IPS-20b (cell line): ENCODE data around the gene GULP1.
"Not testable (repeated sequence)": the region's sequence is repeated elsewhere in the genome, so short reads cannot be mapped to it uniquely, and the experiment has no call there.

Experiments
- H3K27ac ChIP-seq: one replicate; pipeline ENCODE4 v1.5.1; 2013; ENCODE audit warnings: low read length
- H3K27me3 ChIP-seq: 2 replicates; pipeline ENCODE4 v1.6.1; 2013; ENCODE audit warnings: mild to moderate bottlenecking, low read length, inconsistent platforms; ENCODE audit not compliant: insufficient read depth
- H3K36me3 ChIP-seq: 2 replicates; pipeline ENCODE4 v1.6.1; 2013; ENCODE audit warnings: low read depth, mild to moderate bottlenecking, inconsistent platforms, low read length, moderate library complexity; ENCODE audit not compliant: insufficient read depth
- H3K4me1 ChIP-seq: 2 replicates; pipeline ENCODE4 v1.6.1; 2013; ENCODE audit warnings: mild to moderate bottlenecking, control low read depth, inconsistent platforms, low read length, moderate library complexity; ENCODE audit not compliant: insufficient read depth
- H3K4me3 ChIP-seq: 2 replicates; pipeline ENCODE4 v1.5.1; 2013; ENCODE audit warnings: mild to moderate bottlenecking, low read length, inconsistent platforms
- H3K9ac ChIP-seq: 2 replicates; pipeline ENCODE4 v1.6.1; 2013; ENCODE audit warnings: low read depth, mild to moderate bottlenecking, inconsistent platforms, low read length, moderate library complexity
- H3K9me3 ChIP-seq: 2 replicates; pipeline ENCODE4 v1.6.1; 2013; ENCODE audit warnings: mild to moderate bottlenecking, low read depth, low read length, inconsistent platforms; ENCODE audit not compliant: insufficient read depth

The GULP1 gene

DNA sequence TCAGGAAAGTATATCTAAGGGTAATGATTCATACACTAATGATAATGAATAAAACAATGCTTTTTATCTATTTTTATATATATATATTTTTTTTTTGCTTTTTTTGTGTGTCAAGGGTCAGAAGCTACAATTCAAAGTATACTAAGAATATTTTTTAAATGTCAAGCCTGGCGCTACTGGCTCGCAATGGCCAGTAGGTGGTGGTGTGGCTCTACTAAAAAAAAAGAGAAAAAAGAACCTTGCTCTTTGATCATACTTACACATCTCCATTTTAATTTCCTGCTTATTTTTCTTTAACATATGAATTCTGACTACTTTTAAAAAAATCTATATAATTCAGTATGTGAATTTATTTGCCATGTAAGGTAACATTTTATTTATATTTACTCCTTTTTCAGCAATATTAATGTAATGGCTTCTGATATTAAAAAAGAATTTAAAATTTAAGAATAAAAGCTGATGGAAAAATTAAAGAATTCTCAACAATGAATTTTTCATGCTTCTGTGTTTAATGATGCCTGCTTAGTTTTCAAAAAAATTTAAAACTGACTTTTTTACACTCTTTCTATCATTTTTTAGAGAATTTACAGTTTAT, 232.9 kb downstream of the GULP1 start:
- Histone ChIP-seq H3K36me3 (peaks cover 15% of the 10 kb centered on the region), H3K27me3 (no peaks in the 10 kb centered on the region), H3K27ac (no peak overlapping the region), H3K9ac (no peak overlapping the region), H3K4me1 (no peaks in the 10 kb centered on the region), H3K9me3 (no peaks in the 10 kb centered on the region; the same call in 1 of the 2 replicates), H3K4me3 (no peak overlapping the region)

DNA sequence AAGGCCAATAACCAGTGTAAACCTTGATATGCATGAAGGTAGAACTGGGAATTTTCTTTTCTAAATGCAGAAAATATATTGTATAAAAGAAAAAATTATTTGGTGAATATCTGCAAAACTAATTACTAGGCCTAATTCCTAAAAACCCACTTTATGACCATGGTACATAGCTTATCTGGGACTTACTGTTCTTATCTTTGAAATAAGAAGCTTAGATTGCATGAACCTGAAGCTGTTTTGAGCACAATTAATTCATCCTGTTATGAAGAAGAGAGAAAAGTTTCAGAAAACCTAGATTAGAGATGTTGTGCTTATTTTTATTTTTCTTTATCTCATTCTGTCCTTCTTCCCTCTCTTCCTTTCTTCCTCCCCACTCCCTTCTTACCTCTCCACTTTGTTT, 235.0 kb downstream of the GULP1 start:
- Histone ChIP-seq H3K36me3 (peaks cover 21% of the 10 kb centered on the region), H3K27me3 (no peaks in the 10 kb centered on the region), H3K9me3 (no peaks in the 10 kb centered on the region; the same call in 1 of the 2 replicates), H3K4me1 (no peaks in the 10 kb centered on the region), H3K9ac (no peak overlapping the region), H3K4me3 (no peak overlapping the region), H3K27ac (no peak overlapping the region)

DNA sequence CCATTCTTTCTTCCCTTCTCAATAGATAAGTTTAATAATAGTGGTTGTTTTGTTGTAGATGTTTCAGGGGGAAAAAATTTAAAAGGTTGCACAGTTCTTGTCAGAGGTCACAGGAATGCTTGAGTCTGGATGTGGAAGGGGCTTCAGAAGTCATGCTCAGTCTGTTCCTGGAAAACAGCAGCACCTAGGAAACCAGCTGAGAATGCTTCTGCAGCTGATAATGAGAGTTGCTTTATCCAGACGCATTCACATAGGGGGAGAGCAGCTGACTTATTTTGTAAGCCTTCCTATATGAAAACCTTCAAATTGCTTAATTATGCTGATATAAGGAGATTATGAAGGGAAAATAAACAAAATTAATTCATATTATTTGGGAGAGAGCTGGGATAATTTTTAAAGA, 235.5 kb downstream of the GULP1 start:
- H3K27me3 ChIP-seq: no peaks in the 10 kb centered on the region
- H3K9ac ChIP-seq: no peak overlapping the region
- H3K27ac ChIP-seq: no peak overlapping the region
- no peaks in the 10 kb centered on the region for H3K4me1 ChIP-seq
- H3K4me3 ChIP-seq: no peak overlapping the region
- peaks cover 21% of the 10 kb centered on the region for H3K36me3 ChIP-seq
- H3K9me3 ChIP-seq: no peaks in the 10 kb centered on the region; the same call in 1 of the 2 replicates

DNA sequence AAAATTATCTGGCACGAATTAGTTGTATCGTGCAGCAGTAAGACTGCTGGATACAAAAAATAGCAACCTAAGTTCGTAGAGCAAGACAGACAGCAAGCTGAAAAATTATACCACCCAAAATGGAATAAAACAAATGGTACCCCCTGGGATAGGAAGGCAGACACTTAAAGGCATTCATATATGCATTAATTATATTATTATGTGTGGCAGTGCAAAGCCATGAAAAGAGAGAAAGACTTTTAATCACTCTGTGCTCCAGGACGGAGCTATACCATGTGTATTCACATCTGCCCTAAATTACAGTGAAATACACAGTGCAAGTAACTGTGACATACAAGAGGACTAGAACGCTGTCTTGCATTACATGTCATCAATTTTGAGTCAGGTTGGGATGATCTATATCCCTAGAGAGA, 235.9 kb downstream of the GULP1 start:
- no peak overlapping the region for H3K9ac ChIP-seq
- no peak overlapping the region for H3K4me3 ChIP-seq
- no peaks in the 10 kb centered on the region for H3K4me1 ChIP-seq
- H3K9me3 ChIP-seq: no peaks in the 10 kb centered on the region; the same call in 1 of the 2 replicates
- H3K27ac ChIP-seq: no peak overlapping the region
- H3K36me3 ChIP-seq: peaks cover 21% of the 10 kb centered on the region
- no peaks in the 10 kb centered on the region for H3K27me3 ChIP-seq

DNA sequence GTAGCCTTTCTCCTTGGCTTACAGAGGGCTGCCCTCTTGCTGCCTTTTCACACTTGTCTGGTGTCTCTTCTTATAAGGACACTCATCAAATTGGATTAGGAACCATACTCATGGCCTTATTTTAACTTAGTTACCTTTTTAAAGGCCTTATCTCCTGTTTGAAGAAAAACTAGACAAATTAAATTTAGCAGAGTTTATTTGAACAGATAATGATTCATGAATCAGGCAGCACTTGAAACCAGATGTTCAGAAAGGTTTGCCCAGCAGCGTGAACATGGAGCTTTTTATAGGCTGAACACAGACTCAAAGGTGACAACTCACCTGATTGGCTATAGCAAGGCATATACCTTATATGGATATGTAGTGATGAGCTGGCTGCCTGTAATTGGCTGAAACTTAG, 238.0 kb downstream of the GULP1 start:
- no peak overlapping the region for H3K4me3 ChIP-seq
- H3K27ac ChIP-seq: no peak overlapping the region
- no peaks in the 10 kb centered on the region for H3K4me1 ChIP-seq
- H3K9me3 ChIP-seq: no peaks in the 10 kb centered on the region; the same call in 1 of the 2 replicates
- no peak overlapping the region for H3K9ac ChIP-seq
- no peaks in the 10 kb centered on the region for H3K27me3 ChIP-seq
- peaks cover 21% of the 10 kb centered on the region for H3K36me3 ChIP-seq

DNA sequence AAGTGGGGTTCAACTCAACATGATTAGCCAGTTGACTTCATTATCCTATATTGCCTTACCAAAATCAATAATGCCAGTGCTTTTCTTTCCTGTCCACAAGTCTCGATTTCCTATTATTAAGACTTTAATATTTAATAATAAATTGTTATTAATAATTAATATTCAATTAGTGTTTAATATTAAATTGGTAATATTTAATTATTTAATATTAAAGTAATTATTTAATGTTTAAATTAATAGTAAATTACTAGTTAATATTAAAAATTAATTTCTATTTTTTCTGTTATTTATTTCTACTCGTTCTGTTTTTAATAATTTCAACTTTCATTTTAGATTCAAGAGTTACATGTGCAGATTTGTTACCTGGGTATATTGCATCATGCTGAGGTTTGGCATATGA, 243.2 kb downstream of the GULP1 start:
- peaks cover 6% of the 10 kb centered on the region for H3K36me3 ChIP-seq
- H3K27ac ChIP-seq: no peak overlapping the region
- no peak overlapping the region for H3K4me3 ChIP-seq
- H3K27me3 ChIP-seq: no peaks in the 10 kb centered on the region
- no peaks in the 10 kb centered on the region for H3K9me3 ChIP-seq
- H3K4me1 ChIP-seq: no peaks in the 10 kb centered on the region
- H3K9ac ChIP-seq: no peak overlapping the region

DNA sequence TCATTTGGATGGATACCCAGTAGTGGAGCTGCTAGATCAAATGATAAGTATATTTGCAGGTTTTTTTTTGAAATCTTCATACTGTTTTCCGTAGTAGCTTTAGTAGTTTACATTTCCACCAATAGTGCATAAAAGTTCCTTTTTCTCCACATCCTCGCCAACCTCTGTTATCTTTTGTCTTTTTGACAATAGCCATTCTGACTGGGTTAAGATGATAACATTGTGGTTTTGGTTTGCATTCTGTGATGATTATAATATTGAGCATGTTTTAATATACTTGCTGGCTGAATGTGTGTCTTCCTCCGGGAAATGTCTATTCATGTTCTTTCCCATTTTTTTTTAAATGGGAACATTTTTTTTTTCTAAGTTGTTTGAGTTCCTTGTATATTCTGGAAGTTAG, 260.0 kb downstream of the GULP1 start:
- Histone ChIP-seq H3K27me3 (no peaks in the 10 kb centered on the region), H3K4me3 (no peak overlapping the region), H3K36me3 (no peaks in the 10 kb centered on the region), H3K4me1 (no peaks in the 10 kb centered on the region), H3K27ac (no peak overlapping the region), H3K9me3 (no peaks in the 10 kb centered on the region), H3K9ac (no peak overlapping the region)

DNA sequence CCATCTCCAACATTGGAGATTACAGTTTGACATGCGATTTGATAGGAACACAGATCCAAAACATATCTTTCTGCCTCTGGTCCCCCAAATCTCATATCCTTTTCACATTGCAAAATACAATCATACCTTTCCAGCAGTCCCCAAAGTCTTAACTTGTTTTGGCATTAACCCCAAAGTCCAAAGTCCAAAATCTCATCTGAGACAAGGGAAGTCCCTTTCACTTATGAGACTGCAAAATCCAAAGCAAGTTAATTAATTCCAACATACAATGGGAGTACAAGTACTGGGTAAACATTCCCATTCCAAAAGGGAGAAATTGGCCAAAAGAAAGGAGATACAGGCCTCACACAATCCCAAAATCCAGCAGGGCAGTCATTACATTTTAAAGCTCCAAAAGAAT, 265.4 kb downstream of the GULP1 start:
- H3K27ac ChIP-seq: no peak overlapping the region
- H3K27me3 ChIP-seq: no peaks in the 10 kb centered on the region
- no peak overlapping the region for H3K4me3 ChIP-seq
- no peaks in the 10 kb centered on the region for H3K9me3 ChIP-seq
- no peaks in the 10 kb centered on the region for H3K4me1 ChIP-seq
- no peaks in the 10 kb centered on the region for H3K36me3 ChIP-seq
- no peak overlapping the region for H3K9ac ChIP-seq

DNA sequence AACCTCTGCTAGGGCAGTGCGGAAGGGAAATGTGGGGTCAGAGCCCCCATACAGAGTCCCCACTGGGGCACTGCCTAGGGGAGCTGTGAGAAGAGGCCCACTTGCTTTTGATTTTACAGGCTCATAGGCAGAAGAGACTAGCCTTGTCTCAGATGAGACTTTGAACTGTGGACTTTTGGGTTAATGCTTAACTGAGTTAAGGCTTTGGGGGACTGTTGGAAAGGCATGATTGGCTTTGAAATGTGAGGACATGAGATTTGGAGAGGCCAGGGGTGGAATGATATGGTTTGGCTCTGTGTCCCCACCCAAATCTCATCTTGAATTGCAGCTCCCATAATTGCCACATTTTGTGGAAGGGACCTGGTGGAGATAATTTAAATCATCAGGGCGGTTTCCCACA, 267.8 kb downstream of the GULP1 start:
- H3K4me1 ChIP-seq, H3K9me3 ChIP-seq, H3K27ac ChIP-seq, H3K4me3 ChIP-seq, H3K27me3 ChIP-seq, H3K9ac ChIP-seq, H3K36me3 ChIP-seq: not testable (repeated sequence)

DNA sequence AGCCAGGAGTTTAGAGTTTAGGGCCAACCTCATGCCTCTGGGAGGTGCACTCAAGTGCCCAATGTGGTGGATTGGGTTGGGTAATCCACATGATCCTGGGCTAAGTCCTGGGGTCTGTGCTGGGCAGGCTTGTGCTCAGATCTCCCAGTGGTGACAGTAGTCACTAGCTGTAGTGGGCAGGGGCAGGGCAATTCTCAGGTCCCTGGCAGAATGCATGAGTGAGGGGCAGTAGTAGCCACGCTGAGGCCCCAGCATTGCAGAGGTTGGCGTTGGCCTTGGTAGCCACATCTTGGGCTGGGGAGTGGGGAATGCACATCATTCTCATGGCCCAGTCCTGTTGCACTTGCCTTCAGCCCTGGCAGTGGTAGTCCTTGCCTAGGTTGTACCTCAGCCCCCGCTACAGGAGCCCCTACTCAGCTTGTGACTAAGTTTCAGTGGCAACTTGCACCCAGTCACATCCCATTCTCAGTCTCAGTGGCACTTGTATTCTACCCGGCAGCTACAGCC, 269.9 kb downstream of the GULP1 start:
- no peaks in the 10 kb centered on the region for H3K9me3 ChIP-seq
- H3K27ac ChIP-seq: no peak overlapping the region
- H3K27me3 ChIP-seq: no peaks in the 10 kb centered on the region
- no peaks in the 10 kb centered on the region for H3K36me3 ChIP-seq
- H3K9ac ChIP-seq: no peak overlapping the region
- H3K4me1 ChIP-seq: no peaks in the 10 kb centered on the region
- no peak overlapping the region for H3K4me3 ChIP-seq

DNA sequence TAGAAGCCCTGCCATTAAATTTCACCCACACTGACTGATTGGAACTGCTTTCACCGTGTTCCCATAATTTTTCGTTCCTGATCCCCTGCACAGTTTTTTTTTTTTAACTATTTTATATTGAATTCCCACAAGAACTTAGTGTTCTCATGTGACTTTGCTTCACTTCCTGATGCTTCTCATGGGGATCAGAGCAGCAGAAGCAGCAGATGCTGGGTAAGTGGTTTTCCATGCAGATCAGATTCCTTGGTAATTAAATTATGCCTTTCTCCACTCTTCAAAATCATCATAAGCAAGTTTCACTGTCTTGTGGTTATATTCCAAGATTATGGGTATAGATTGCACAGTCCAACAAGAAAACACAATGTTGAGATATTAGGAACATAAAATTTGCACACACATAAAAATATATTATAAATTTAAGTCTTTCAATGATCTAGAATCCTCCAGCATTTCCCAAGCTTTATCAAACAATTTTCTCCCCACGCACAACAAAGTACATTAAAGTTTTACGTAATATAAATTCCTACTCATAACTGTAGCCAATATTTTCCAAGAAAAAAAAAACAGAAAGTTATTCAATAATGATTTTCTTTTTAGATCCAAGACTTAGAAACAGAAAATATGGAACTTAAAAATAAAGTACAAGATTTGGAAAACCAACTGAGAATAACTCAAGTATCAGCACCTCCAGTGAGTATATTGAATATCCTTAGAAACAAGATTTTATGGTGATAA, 277.9 kb downstream of the GULP1 start:
- Histone ChIP-seq H3K9ac (no peak overlapping the region), H3K36me3 (peaks cover 46% of the 10 kb centered on the region), H3K27me3 (no peaks in the 10 kb centered on the region), H3K27ac (no peak overlapping the region), H3K4me3 (no peak overlapping the region), H3K4me1 (no peaks in the 10 kb centered on the region), H3K9me3 (no peaks in the 10 kb centered on the region)

DNA sequence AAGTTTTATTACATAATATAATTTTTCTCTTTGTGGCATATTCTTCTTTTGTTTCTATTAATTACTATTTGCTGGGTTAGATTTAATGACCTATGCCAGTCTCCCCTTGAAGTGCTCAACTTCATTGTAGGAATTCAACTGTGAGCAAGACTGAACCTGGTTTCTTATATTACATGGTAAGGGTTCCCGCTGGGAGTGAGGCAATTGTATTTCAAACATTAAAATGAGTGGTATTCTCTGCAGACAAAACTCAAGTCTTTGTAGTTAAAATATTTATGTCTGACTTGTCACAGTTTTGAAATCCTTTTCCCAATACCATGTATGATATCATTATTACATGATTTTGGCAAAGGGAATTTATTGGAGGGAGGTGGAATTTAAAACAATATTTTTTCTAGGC, 278.7 kb downstream of the GULP1 start:
- H3K27ac ChIP-seq: no peak overlapping the region
- H3K4me1 ChIP-seq: no peaks in the 10 kb centered on the region
- no peak overlapping the region for H3K9ac ChIP-seq
- H3K9me3 ChIP-seq: no peaks in the 10 kb centered on the region
- H3K27me3 ChIP-seq: no peaks in the 10 kb centered on the region
- peaks cover 46% of the 10 kb centered on the region for H3K36me3 ChIP-seq
- H3K4me3 ChIP-seq: no peak overlapping the region
